COLO668 (cell line): ENCODE measurements around the gene KAZN.
A peak's percentile ranks its signal among the peaks of the same experiment; 100 is the strongest.

ENCODE experiments used
- DNase-seq: peaks from one replicate; lab custom pipeline; 2025; ENCODE audit not compliant: unreplicated experiment; lab: John Stamatoyannopoulos, UW

KAZN gene

GRCh38 chr1:14706631-14707030 is 108.1 kb downstream of the KAZN start:
- DNase-seq = no peak

GRCh38 chr1:14707531-14708445 is 109.3 kb downstream of the KAZN start:
- no peak for DNase-seq

GRCh38 chr1:14710331-14710730 is 111.8 kb downstream of the KAZN start:
- no peak for DNase-seq

GRCh38 chr1:14712136-14712535 is 113.7 kb downstream of the KAZN start:
- DNase-seq = no peak

- peak; percentile 29 for DNase-seq
Observed at GRCh38 chr1:14713077-14713476, 114.6 kb downstream of the KAZN start.

GRCh38 chr1:14715266-14715665 is 116.8 kb downstream of the KAZN start:
- DNase-seq = no peak

GRCh38 chr1:14715802-14716201 is 117.3 kb downstream of the KAZN start:
- no peak for DNase-seq

- DNase-seq = no peak
Observed at GRCh38 chr1:14716474-14716873, 118.0 kb downstream of the KAZN start.

- no peak for DNase-seq
Observed at GRCh38 chr1:14718476-14718875, 120.0 kb downstream of the KAZN start.

GRCh38 chr1:14723401-14723800 is 124.9 kb downstream of the KAZN start:
- no peak for DNase-seq

GRCh38 chr1:14724246-14724645 is 125.8 kb downstream of the KAZN start:
- no peak for DNase-seq

GRCh38 chr1:14724678-14725077 is 126.2 kb downstream of the KAZN start:
- DNase-seq = no peak

- no peak for DNase-seq
Observed at GRCh38 chr1:14725238-14725637, 126.8 kb downstream of the KAZN start.

GRCh38 chr1:14725695-14726094 is 127.2 kb downstream of the KAZN start:
- no peak for DNase-seq

- no peak for DNase-seq
Observed at GRCh38 chr1:14726606-14727005, 128.1 kb downstream of the KAZN start.

- no peak for DNase-seq
Observed at GRCh38 chr1:14728516-14728915, 130.0 kb downstream of the KAZN start.

- no peak for DNase-seq
Observed at GRCh38 chr1:14732728-14733047, 134.2 kb downstream of the KAZN start.

- DNase-seq = no peak
Observed at GRCh38 chr1:14733048-14733778, 134.7 kb downstream of the KAZN start.

GRCh38 chr1:14733779-14734140 is 135.3 kb downstream of the KAZN start:
- no peak for DNase-seq

- no peak for DNase-seq
Observed at GRCh38 chr1:14735841-14736240, 137.4 kb downstream of the KAZN start.

GRCh38 chr1:14737561-14738094 is 139.1 kb downstream of the KAZN start:
- DNase-seq = no peak

- DNase-seq = peak; percentile 37
Observed at GRCh38 chr1:14738235-14738634, 139.8 kb downstream of the KAZN start.
